ENCODE results near the gene SYK.

The SYK gene

DNA sequence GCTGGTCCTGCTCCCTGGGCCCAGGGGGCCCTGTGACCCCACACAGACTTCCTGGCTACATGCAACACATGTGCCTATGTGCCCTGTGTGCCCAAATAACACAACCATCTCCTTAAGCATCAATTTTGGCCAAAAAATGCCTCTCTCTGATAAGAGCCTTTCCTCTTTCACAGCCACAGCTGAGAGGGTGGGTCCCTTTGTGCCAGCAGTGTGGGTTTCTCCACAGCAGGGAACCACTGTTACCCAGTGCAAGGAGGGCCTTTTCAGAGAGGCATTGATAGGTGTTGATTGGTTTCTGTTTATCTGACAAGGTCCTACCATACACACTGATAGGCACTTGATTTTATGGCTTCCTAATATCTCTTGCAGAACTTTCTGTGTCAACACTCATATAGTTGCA, 42.7 kb downstream of the SYK start:
- Histone ChIP-seq H3K27me3 (ENCODE audit: insufficient read depth, low read length, poor library complexity, severe bottlenecking) (no peaks in the 10 kb centered on the region), H3K9ac (ENCODE audit: low read depth, low read length, poor library complexity, severe bottlenecking) (no peak overlapping the region), H3K9me2 (replicated peaks; ENCODE audit: low read depth, low read length) (no peaks in the 10 kb centered on the region), H3K4me2 (ENCODE audit: low read depth, low read length, poor library complexity, severe bottlenecking) (no peak overlapping the region), H4K20me1 (ENCODE audit: insufficient read depth, low read length, poor library complexity, severe bottlenecking) (no peaks in the 10 kb centered on the region), H3K79me2 (ENCODE audit: insufficient read depth, low read length) (peaks cover 31% of the 10 kb centered on the region), H2AFZ (ENCODE audit: low read length) (no peak overlapping the region), H3K4me1 (ENCODE audit: insufficient read depth, low read length, poor library complexity, severe bottlenecking) (peaks cover 51% of the 10 kb centered on the region), H3K4me3 (ENCODE audit: low read length, poor library complexity, severe bottlenecking) (no peak overlapping the region), H3F3A (ENCODE audit: low read depth) (no peaks in the 10 kb centered on the region; the same call in none of the 2 replicates), H3K9me3 (ENCODE audit: insufficient read depth, low read depth, low read length) (no peaks in the 10 kb centered on the region), H3K36me3 (ENCODE audit: insufficient read depth, low read length) (peaks cover 53% of the 10 kb centered on the region; the same call in 1 of the 2 replicates)
- no peak for TF ChIP-seq CTCF (conservative IDR thresholded peaks at IDR 0.05; ENCODE audit: low read length)
- TF ChIP-seq EZH2phosphoT487 (IDR thresholded peaks at IDR 0.05; ENCODE audit: borderline replicate concordance): no peak

GRCh38 chr9:90846770-90847419, 45.3 kb downstream of the SYK start:
- no peak for TF ChIP-seq EZH2phosphoT487 (IDR thresholded peaks at IDR 0.05; ENCODE audit: borderline replicate concordance)
- no peak for TF ChIP-seq CTCF (conservative IDR thresholded peaks at IDR 0.05; ENCODE audit: low read length)
- Histone ChIP-seq H3K9me2 (replicated peaks; ENCODE audit: low read depth, low read length) (no peaks in the 10 kb centered on the region), H4K20me1 (ENCODE audit: insufficient read depth, low read length, poor library complexity, severe bottlenecking) (no peaks in the 10 kb centered on the region), H3K79me2 (ENCODE audit: insufficient read depth, low read length) (peaks cover 6% of the 10 kb centered on the region), H3K27me3 (ENCODE audit: insufficient read depth, low read length, poor library complexity, severe bottlenecking) (no peaks in the 10 kb centered on the region), H3K4me3 (ENCODE audit: low read length, poor library complexity, severe bottlenecking) (no peak overlapping the region), H3K4me2 (ENCODE audit: low read depth, low read length, poor library complexity, severe bottlenecking) (no peak overlapping the region), H3F3A (ENCODE audit: low read depth) (no peaks in the 10 kb centered on the region), H3K9me3 (ENCODE audit: insufficient read depth, low read depth, low read length) (no peaks in the 10 kb centered on the region), H3K36me3 (ENCODE audit: insufficient read depth, low read length) (peaks cover 70% of the 10 kb centered on the region; the same call in 1 of the 2 replicates), H2AFZ (ENCODE audit: low read length) (no peak overlapping the region), H3K4me1 (ENCODE audit: insufficient read depth, low read length, poor library complexity, severe bottlenecking) (peaks cover 29% of the 10 kb centered on the region), H3K9ac (ENCODE audit: low read depth, low read length, poor library complexity, severe bottlenecking) (no peak overlapping the region)

GRCh38 chr9:90847971-90848370, 46.4 kb downstream of the SYK start:
- H3F3A ChIP-seq (ENCODE audit: low read depth): no peaks in the 10 kb centered on the region
- TF ChIP-seq CTCF (conservative IDR thresholded peaks at IDR 0.05; ENCODE audit: low read length): no peak
- TF ChIP-seq EZH2phosphoT487 (IDR thresholded peaks at IDR 0.05; ENCODE audit: borderline replicate concordance): no peak
- no peak overlapping the region for H3K9ac ChIP-seq (ENCODE audit: low read depth, low read length, poor library complexity, severe bottlenecking)
- H4K20me1 ChIP-seq (ENCODE audit: insufficient read depth, low read length, poor library complexity, severe bottlenecking): no peaks in the 10 kb centered on the region
- no peaks in the 10 kb centered on the region for H3K9me3 ChIP-seq (ENCODE audit: insufficient read depth, low read depth, low read length)
- H3K4me3 ChIP-seq (ENCODE audit: low read length, poor library complexity, severe bottlenecking): no peak overlapping the region
- no peaks in the 10 kb centered on the region for H3K9me2 ChIP-seq (replicated peaks; ENCODE audit: low read depth, low read length)
- no peak overlapping the region for H3K4me2 ChIP-seq (ENCODE audit: low read depth, low read length, poor library complexity, severe bottlenecking)
- H3K79me2 ChIP-seq (ENCODE audit: insufficient read depth, low read length): no peaks in the 10 kb centered on the region; the same call in 1 of the 2 replicates
- no peak overlapping the region for H2AFZ ChIP-seq (ENCODE audit: low read length)
- peaks cover 19% of the 10 kb centered on the region for H3K4me1 ChIP-seq (ENCODE audit: insufficient read depth, low read length, poor library complexity, severe bottlenecking)
- no peaks in the 10 kb centered on the region for H3K27me3 ChIP-seq (ENCODE audit: insufficient read depth, low read length, poor library complexity, severe bottlenecking)
- H3K36me3 ChIP-seq (ENCODE audit: insufficient read depth, low read length): peaks cover 79% of the 10 kb centered on the region; the same call in 1 of the 2 replicates
